GM12878 (cell line): ENCODE results near the gene SRMS.

Source experiments
- CHD2 ChIP-seq: IDR thresholded peaks from 2 replicates; pipeline ENCODE4 v1.6.1; 2011; ENCODE audit warnings: low read depth, low read length, improper control_type of control experiment, borderline replicate concordance
- EZH2 ChIP-seq: IDR thresholded peaks from 2 replicates; pipeline ENCODE4 v1.6.1; 2012; ENCODE audit warnings: low read depth, mild to moderate bottlenecking, control low read depth, inconsistent platforms, low read length, borderline replicate concordance; ENCODE audit not compliant: control insufficient read depth
- HDAC2 ChIP-seq: fragments of 200-600 bp; sonication (generic); IDR thresholded peaks from 2 replicates; pipeline ENCODE4 v1.6.1; 2017
- NFYB ChIP-seq: IDR thresholded peaks from 2 replicates; pipeline ENCODE4 v1.6.1; 2011; ENCODE audit warnings: low read depth, mild to moderate bottlenecking, low read length, improper control_type of control experiment, moderate library complexity; ENCODE audit not compliant: insufficient read depth
- REST ChIP-seq: IDR thresholded peaks from 2 replicates; pipeline ENCODE4 v1.6.1; 2012; ENCODE audit warnings: mild to moderate bottlenecking, low read depth, low read length

- TF ChIP-seq CHD2 (no peak), EZH2 (no peak), NFYB (no peak), REST (no peak), HDAC2 (no peak)
Measured at GRCh38 chr20:63545814-63546213, 1.7 kb downstream of the SRMS start.
